ENCODE data around the gene CEMIP. TPM values are rescaled to one million over a fixed set of nuclear protein-coding genes. Genes with fewer than 3 reads are reported as not detected.

Gene CEMIP
- total RNA-seq, 2 donors from 2014 or later: 1.6 TPM; not detected in 1

- Histone ChIP-seq H3K9me3 (no peaks in the 10 kb centered on the region), H3K4me3 (no peak overlapping the region), H3K4me1 (no peaks in the 10 kb centered on the region), H3K27me3 (no peaks in the 10 kb centered on the region), H3K27ac (no peak overlapping the region), H3K36me3 (replicated peaks in 1 of 2; ENCODE audit: insufficient read depth in 1 of 2, low read depth in 2 of 2) (no peaks in the 10 kb centered on the region)
- intact Hi-C loops (cut with DNase I): loop anchor here (5.0 kb wide), 1 partner anchor 127 kb away; no protein-coding TSS in a partner anchor
- WGBS, 2 donors: 56 to 57% methylated on average over 4 of the region's 4 CpGs
- TF ChIP-seq, protein P1, sequence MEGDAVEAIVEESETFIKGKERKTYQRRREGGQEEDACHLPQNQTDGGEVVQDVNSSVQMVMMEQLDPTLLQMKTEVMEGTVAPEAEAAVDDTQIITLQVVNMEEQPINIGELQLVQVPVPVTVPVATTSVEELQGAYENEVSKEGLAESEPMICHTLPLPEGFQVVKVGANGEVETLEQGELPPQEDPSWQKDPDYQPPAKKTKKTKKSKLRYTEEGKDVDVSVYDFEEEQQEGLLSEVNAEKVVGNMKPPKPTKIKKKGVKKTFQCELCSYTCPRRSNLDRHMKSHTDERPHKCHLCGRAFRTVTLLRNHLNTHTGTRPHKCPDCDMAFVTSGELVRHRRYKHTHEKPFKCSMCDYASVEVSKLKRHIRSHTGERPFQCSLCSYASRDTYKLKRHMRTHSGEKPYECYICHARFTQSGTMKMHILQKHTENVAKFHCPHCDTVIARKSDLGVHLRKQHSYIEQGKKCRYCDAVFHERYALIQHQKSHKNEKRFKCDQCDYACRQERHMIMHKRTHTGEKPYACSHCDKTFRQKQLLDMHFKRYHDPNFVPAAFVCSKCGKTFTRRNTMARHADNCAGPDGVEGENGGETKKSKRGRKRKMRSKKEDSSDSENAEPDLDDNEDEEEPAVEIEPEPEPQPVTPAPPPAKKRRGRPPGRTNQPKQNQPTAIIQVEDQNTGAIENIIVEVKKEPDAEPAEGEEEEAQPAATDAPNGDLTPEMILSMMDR (IDR thresholded peaks at IDR 0.05): no peak
- TF ChIP-seq POLR2A (IDR thresholded peaks at IDR 0.05): no peak
- ATAC-seq: no peak
- no peak for DNase-seq
These were observed 10.6 kb downstream of the CEMIP start for GRCh38 chr15:80789796-80790195.

DNA sequence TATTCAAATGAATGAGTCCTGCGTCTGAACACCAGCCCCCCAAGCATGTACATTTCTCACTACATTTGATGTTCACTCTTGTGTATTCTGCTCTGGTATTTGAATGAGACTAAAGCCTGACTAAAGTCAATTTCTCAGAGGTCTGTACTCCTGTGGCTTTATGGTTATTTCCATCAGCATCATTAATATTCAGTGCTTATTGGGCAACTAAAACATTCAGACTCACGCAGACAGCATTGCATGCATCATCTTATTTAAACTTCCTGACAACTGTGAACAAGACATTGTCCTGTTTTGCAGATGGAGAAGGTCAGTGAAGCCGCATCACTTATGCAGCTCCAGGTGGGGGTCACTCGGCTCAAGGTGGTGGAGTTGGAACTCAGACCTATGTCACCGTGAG, 11.1 kb downstream of the CEMIP start:
- Histone ChIP-seq H3K27ac (no peak overlapping the region), H3K27me3 (no peaks in the 10 kb centered on the region), H3K9me3 (no peaks in the 10 kb centered on the region), H3K36me3 (replicated peaks in 1 of 2; ENCODE audit: insufficient read depth in 1 of 2, low read depth in 2 of 2) (no peaks in the 10 kb centered on the region), H3K4me3 (no peak overlapping the region), H3K4me1 (no peaks in the 10 kb centered on the region)
- 76 to 86% methylated on average over 5 of the region's 5 CpGs for WGBS, 2 donors
- ATAC-seq (no peak), DNase-seq (no peak)
- TF ChIP-seq POLR2A (IDR thresholded peaks at IDR 0.05): no peak
- TF ChIP-seq, protein P1 (IDR thresholded peaks at IDR 0.05): no peak
- intact Hi-C loops (cut with DNase I): no loop called here

GRCh38 chr15:80791004-80791403, 11.8 kb downstream of the CEMIP start:
- no peaks in the 10 kb centered on the region for H3K36me3 ChIP-seq (replicated peaks in 1 of 2; ENCODE audit: insufficient read depth in 1 of 2, low read depth in 2 of 2)

GRCh38 chr15:80796407-80796806, 17.2 kb downstream of the CEMIP start:
- WGBS, 2 donors: 14 to 22% methylated on average over 5 of the region's 5 CpGs
- no peaks in the 10 kb centered on the region for H3K9me3 ChIP-seq
- no peaks in the 10 kb centered on the region for H3K27me3 ChIP-seq
- H3K36me3 ChIP-seq (replicated peaks in 1 of 2; ENCODE audit: insufficient read depth in 1 of 2, low read depth in 2 of 2): no peaks in the 10 kb centered on the region
- TF ChIP-seq POLR2A (IDR thresholded peaks at IDR 0.05): no peak
- TF ChIP-seq, protein P1 (IDR thresholded peaks at IDR 0.05): no peak
- ATAC-seq: peak; percentile 38
- H3K27ac ChIP-seq: no peak overlapping the region
- H3K4me1 ChIP-seq: peaks cover 12% of the 10 kb centered on the region
- H3K4me3 ChIP-seq: no peak overlapping the region
- DNase-seq: no peak
- intact Hi-C loops (cut with DNase I): no loop called here

More at GRCh38 chr15:80791004-80791403, 11.8 kb downstream of the CEMIP start:
- Histone ChIP-seq H3K27me3 (no peaks in the 10 kb centered on the region), H3K27ac (no peak overlapping the region), H3K9me3 (no peaks in the 10 kb centered on the region), H3K4me3 (no peak overlapping the region), H3K4me1 (peaks cover under 1% of the 10 kb centered on the region)
- DNase-seq (no peak), ATAC-seq (no peak)
- WGBS, 2 donors: 100% methylated on average over 1 of the region's 1 CpG
- intact Hi-C loops (cut with DNase I): no loop called here
- no peak for TF ChIP-seq POLR2A (IDR thresholded peaks at IDR 0.05)
- TF ChIP-seq, protein P1 (IDR thresholded peaks at IDR 0.05): no peak

DNA sequence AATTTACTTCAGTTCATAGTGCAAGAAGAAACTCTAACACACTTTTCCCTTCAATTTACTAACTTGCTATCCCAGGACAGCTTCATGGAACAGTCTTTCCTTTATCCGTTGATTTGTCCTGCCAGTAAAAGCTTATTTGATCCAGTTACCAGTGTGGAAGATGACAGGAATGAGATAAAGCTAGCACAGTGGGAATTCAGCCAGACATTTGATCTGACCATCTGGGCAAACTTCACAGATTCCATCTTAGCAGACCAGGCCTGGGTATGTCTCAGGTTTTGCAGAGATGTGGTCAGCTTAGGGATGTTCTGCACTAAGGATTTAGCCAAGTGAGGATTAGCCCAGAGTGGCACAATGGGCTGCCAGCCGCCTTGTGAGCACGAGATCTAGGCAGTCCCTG, 19.7 kb downstream of the CEMIP start:
- intact Hi-C loops (cut with DNase I): no loop called here

More for the DNA sequence above, 19.7 kb downstream of the CEMIP start:
- no peaks in the 10 kb centered on the region for H3K9me3 ChIP-seq
- H3K27ac ChIP-seq: no peak overlapping the region
- no peak for DNase-seq
- TF ChIP-seq POLR2A (IDR thresholded peaks at IDR 0.05): no peak
- TF ChIP-seq, protein P1 (IDR thresholded peaks at IDR 0.05): no peak
- H3K27me3 ChIP-seq: no peaks in the 10 kb centered on the region
- 76 to 86% methylated on average over 3 of the region's 3 CpGs for WGBS, 2 donors
- H3K4me3 ChIP-seq: no peak overlapping the region
- peaks cover 12% of the 10 kb centered on the region for H3K4me1 ChIP-seq
- H3K36me3 ChIP-seq (replicated peaks in 1 of 2; ENCODE audit: insufficient read depth in 1 of 2, low read depth in 2 of 2): no peaks in the 10 kb centered on the region
- no peak for ATAC-seq
